HG03196 (cell line): Measurements from ENCODE around the gene DYNAP.

Source experiments
- ATAC-seq: cut with Tn5 transposase; IDR thresholded peaks from one replicate; pipeline ENCODE4 v1.9.1; 2021; ENCODE audit not compliant: unreplicated experiment

Gene DYNAP

GRCh38 chr18:54636217-54636616 is 45.2 kb downstream of the DYNAP start:
- ATAC-seq: no peak

GRCh38 chr18:54641734-54642133 is 50.7 kb downstream of the DYNAP start:
- ATAC-seq: no peak

GRCh38 chr18:54647176-54647575 is 56.1 kb downstream of the DYNAP start:
- ATAC-seq: no peak
